ENCODE results near the gene NEK2.
"Not testable (repeated sequence)": the region's sequence is repeated elsewhere in the genome, so short reads cannot be mapped to it uniquely, and the experiment has no call there.

Gene NEK2

DNA sequence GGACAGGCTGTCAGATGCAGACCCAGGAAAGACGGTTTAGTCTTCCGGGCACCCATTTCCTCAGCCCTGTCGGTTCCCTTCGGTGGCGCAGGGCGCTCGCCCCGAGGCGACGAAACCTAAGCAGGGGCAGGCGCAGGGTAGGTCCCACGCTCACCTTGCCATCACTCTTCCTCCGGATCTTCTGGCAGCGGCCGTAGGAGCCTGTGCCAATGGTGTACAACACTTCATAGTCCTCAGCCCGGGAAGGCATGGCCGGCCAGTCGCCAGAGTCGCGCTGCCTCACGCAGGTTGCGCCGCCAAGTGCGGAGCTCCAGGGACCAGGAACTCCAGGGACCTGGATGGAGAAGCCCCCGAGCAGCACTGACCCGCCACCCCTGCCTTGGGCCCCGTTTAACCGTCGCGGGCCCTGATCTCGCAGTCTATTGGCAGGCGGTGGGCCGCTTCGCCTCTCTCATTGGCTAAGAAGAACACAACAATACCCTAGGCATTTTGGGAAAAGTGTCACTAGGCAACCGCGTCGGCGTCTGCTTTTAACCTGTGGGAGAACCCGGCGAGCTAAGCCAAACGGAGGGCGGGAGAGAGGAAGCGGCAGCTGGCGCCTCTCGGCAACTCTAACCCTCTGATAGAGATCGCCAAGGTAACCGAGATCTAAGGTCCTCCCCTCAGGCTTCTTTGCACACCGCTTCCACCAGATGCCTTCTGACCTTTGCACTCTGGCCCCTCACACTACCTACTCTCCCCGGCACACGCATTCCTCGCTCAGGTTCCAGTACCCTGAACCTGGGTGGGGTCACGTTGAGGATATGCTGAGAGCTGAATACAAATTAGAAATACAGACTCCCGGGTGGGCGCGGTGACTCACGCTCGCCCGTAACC, at the start of gene NEK2:
Gene NEK2, minus strand, starts transcription at position 392 of the 876 bp plus-strand sequence. Its CDS starts 142 bp downstream, at position 250.
- DNase-seq: peak; percentile 97

DNA sequence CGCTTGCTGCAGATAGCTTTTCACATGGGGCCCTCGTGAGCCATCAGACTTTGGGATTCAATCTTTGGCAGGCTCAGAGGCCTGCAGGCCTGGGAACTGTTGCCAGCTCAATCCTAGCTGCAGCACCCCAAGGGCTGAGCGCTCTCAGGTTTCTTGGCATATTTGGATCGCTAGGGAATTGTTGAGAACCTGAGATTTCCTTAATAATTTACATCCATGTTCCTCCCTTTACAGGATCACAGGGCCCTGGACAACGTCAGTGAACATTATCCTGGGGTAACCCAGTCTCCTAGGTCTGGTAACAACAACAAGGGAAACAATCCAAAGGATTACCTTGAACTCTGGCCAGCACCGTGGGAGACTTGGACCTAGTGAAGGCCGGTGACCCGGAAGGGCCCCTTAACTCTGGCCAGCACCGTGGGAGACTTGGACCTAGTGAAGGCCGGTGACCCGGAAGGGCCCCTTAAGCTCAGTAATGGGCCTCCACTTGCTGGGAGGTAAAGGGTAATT, 49.3 kb upstream of the NEK2 start:
- DNase-seq: no peak

DNA sequence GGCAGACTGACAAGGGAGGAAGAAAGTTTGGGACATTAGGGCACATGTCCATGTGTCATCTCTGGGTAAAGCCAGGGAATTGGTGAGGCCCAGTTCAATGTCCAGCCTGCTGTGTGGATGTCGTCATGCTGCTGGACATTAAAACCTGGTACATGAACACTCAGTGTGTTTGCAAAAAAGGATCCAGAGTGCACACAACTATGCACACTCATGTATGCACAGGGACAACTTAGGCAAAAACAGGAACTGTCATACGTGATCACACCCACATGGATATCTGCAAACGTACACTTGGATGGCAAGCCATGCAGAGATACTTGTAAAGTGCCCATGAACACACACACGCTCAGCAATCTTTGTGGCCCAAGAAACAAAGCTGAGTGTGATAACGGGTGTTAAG, 47.9 kb upstream of the NEK2 start:
- DNase-seq: no peak

- DNase-seq: no peak
Observed at GRCh38 chr1:211722277-211723175, 47.1 kb upstream of the NEK2 start.

- not testable (repeated sequence) for DNase-seq
Observed at GRCh38 chr1:211716555-211716954, 41.1 kb upstream of the NEK2 start.

- DNase-seq: peak; percentile 24
Observed at GRCh38 chr1:211715971-211716370, 40.5 kb upstream of the NEK2 start.

GRCh38 chr1:211714154-211714553, 38.7 kb upstream of the NEK2 start:
- DNase-seq: no peak

DNA sequence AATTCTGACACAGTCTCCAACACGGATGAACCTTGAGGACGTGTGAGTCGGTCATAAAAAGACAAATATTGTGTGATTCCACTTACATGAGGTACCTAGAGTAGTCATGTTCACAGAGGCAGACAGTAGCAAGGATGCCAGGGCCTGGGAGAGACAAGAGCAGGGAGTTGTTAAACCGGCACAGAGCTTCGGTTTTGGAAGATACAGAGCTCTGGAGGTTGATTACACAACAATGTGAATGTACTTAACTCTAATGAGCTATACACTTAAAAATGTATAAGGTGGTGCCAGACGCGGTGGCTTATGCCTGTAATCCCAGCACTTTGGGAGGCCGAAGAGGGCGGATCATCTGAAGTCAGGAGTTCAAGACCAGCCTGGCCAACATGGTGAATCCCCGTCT, 37.8 kb upstream of the NEK2 start:
- DNase-seq: no peak

DNA sequence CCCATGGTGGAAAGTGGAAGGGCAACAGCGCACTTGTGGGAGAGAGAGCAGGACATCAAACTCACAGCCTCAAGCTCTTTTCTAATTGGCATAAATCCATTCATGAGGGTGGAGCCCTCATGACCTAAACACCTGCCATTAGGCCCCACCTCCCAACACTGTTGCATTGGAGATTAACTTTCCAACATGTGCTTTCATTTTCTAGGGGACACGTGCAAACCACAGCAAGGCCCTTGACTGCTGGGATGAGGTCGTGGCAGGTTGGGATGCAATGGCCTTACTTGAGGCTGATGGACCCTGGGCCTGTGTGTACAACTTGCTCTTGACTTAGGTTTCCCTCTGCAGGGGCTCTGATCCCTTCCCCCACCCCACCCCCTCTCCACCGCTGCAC, 35.9 kb upstream of the NEK2 start:
- no peak for DNase-seq

DNA sequence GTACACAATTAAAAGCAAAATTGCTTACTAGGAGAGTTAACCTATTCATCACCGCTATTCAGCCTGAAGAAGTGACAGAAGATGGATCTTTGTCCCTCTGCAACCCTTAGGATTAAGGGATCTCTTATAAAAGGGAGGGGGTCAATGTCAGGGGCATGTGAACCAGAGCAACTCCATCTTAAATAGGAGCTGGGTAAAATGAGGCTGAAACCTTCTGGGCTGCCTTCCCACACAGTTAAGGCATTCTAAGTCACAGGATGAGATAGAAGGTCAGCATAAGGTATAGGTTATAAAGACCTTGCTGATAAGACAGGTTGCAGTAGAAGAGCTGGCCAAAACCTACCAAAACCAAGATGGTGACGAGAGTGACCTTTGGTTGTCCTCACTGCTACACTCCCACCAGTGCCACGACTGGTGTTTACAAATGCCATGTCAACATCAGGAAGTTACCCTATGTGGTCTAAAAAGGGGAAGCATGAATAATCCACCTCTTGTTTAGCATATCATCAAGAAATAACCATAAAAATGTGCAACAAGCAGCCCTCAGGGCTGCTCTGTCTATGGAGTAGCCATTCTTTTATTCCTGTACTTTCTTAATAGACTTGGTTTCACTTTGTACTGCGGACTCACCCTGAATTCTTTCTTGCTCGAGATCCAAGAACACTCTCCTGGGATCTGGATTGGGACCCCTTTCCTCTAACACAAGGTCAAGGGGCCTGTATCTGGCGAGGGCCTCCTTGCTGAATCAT, 35.3 kb upstream of the NEK2 start:
- no peak for DNase-seq

DNA sequence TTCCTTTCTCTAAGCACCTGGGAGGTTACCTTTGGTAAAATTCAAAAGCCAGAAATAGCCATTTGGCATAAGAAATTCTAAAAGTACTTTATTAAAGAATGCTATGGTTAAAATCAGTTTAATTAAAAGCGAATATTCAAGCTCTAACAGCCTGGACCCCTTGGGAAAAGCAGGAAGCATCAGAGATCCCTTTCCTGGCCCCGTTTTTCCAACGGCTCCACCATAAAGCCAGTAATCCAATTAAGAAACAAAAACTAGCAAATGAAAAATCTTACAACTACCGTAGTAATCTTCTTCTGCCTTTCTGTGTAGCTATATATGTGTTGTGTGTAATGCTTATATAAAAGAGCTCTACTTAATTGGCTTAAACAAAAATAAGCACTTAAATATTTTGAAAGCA, 33.5 kb upstream of the NEK2 start:
- no peak for DNase-seq

DNA sequence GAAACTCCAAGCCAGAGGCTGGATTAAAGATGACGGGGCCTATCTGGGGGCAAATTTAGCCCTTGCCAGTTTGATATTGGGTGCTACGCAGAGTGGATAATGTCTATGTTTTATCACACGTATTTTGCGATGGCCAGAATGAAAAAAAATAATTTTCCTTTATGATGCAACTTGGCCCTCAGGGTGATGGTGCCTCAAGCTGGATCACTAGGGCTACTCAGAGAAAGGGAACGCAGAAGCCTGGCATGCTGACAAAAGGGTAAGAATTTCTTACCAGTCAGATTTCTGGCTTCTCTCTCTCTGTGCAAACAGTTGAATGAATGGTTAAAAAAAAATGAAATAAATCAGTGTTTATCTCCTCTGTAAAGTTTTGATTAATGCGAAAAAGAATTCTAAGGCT, 32.6 kb upstream of the NEK2 start:
- DNase-seq: no peak

- peak; percentile 77 for DNase-seq
Observed at GRCh38 chr1:211705467-211706091, 30.2 kb upstream of the NEK2 start.

DNA sequence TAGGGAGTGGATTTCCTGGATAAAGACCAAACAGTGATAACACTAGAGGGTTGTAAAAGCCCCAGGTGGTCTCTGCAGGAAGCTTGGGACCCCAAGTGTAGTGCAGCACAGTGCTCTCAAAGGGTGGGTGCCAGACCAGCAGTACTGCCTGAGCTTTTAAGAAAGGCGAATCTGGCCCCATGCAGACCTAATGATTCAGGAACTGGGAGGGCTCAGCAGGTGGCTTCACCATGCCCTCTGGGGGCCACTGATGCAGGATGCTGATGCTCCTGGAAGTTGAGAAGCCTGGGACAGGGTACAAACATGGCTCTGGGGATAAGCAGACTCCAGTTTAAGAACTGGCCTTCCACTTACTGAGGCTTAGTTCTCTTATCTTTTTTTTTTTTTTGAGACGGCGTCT, 29.1 kb upstream of the NEK2 start:
- no peak for DNase-seq

- DNase-seq: peak; percentile 99
Observed at GRCh38 chr1:211703812-211704537, 28.6 kb upstream of the NEK2 start.

DNA sequence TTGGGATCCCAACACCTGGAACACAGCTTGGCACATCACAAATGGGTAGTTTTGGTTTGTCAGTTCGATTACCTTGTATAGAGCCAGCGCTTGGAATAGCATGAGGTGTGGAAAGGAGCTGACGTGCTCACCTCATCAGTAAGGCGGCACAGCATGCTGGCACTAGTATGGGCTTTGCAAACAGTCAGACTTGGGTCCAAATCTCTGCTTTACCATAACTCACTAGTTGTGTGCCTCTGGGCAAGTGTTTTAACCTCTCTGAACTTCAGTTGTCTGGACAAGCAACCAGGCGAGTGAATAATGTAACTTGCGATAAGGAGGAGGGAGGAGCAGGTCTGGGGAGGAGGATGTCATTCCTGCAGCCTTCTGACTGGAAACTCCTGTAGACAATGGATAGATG, 26.3 kb upstream of the NEK2 start:
- DNase-seq: no peak

DNA sequence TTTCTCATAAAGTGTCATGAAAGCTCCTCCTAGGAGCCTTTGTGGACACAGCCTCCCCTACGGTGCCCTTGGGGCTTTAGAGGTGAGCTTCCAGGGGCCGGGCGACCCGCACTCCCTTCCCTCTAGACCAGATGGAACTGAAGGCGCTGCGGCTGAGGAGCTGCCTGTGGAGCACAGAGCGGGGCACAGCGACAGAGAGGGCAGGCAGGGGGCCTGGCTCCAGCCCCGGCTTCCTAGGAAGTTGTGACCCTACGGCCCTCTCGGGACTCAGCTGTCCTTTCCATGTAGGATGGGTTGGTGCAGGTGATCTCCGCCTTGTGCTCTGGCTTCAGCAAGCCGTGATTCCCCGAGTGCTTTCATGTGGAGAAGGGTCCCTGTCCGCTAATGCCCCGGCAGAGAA, 23.6 kb upstream of the NEK2 start:
- no peak for DNase-seq

- no peak for DNase-seq
Observed at GRCh38 chr1:211698161-211699026, 23.0 kb upstream of the NEK2 start.

GRCh38 chr1:211697356-211697755, 21.9 kb upstream of the NEK2 start:
- DNase-seq: no peak

GRCh38 chr1:211695135-211695816, 19.9 kb upstream of the NEK2 start:
- DNase-seq: no peak
